Measurements from ENCODE around the gene ASTN2. TPM values are rescaled to one million over a fixed set of nuclear protein-coding genes. Genes with fewer than 3 reads are reported as not detected.

The ASTN2 gene
- total RNA-seq, 1 experiment from 2014 or later, result 4.8 TPM

DNA sequence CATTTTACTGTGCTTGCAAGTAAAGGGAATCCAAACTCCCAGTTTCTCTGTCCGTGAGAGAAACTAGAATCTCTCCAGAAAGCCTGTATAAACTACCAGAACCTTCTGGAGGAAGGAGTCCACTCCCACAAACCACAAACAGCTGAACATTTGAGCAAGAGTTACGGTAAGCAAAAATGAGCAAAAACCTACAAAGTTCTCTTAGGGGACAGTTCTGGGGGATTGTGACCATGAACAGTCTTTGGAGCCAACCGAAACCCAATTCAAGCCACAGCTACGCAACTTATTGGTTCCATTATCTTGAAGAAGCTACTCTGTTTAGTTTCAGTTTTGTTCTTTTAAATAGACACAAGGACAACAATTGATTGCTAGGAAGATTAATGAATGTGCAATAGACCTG, 330.6 kb downstream of the ASTN2 start:
- no peaks in the 10 kb centered on the region for H3K4me1 ChIP-seq (ENCODE audit: control insufficient read depth in 1 of 2, insufficient read depth in 2 of 2, low read length in 2 of 2)
- H2AFZ ChIP-seq (ENCODE audit: low read depth, low read length, poor library complexity, severe bottlenecking), result no peak overlapping the region
- H3K9me3 ChIP-seq (ENCODE audit: control insufficient read depth in 1 of 2, insufficient read depth in 1 of 2, low read depth in 1 of 2, low read length in 2 of 2), result no peaks in the 10 kb centered on the region
- BruUV-seq (replicated peaks), result no TSS peak
- H3K9ac ChIP-seq (ENCODE audit: low read length), result no peak overlapping the region
- no peaks in the 10 kb centered on the region for H3K79me2 ChIP-seq (ENCODE audit: insufficient read depth, low read length)
- no peaks in the 10 kb centered on the region for H3K27me3 ChIP-seq (ENCODE audit: insufficient read depth, low read length)
- no peak for DNase-seq (ENCODE audit: low read depth, low spot score)
- no peak for ATAC-seq
- POLR2A ChIA-PET, result no interaction called here
- H3K27ac ChIP-seq (ENCODE audit: low read depth, low read length), result no peak overlapping the region
- RAD21 ChIA-PET (ENCODE audit: low non-redundant PET in 1 of 2, low total read pairs in 2 of 2, uncharacterized antibody in 2 of 2, unreplicated experiment in 2 of 2), result no interaction called here
- no peaks in the 10 kb centered on the region for H4K20me1 ChIP-seq (ENCODE audit: insufficient read depth)
- H3K9me2 ChIP-seq (ENCODE audit: insufficient read depth), result no peaks in the 10 kb centered on the region
- no peak overlapping the region for H3K4me2 ChIP-seq (ENCODE audit: low read length)
- intact Hi-C loops (cut with micrococcal nuclease), result no loop called here
- no peak for TF ChIP-seq SIN3A (IDR thresholded peaks at IDR 0.05; ENCODE audit: low read depth)
- no peak for TF ChIP-seq POLR2A (IDR thresholded peaks at IDR 0.05; ENCODE audit: borderline replicate concordance, extremely low read depth, insufficient read depth, insufficient read length)
- TF ChIP-seq, protein P1, sequence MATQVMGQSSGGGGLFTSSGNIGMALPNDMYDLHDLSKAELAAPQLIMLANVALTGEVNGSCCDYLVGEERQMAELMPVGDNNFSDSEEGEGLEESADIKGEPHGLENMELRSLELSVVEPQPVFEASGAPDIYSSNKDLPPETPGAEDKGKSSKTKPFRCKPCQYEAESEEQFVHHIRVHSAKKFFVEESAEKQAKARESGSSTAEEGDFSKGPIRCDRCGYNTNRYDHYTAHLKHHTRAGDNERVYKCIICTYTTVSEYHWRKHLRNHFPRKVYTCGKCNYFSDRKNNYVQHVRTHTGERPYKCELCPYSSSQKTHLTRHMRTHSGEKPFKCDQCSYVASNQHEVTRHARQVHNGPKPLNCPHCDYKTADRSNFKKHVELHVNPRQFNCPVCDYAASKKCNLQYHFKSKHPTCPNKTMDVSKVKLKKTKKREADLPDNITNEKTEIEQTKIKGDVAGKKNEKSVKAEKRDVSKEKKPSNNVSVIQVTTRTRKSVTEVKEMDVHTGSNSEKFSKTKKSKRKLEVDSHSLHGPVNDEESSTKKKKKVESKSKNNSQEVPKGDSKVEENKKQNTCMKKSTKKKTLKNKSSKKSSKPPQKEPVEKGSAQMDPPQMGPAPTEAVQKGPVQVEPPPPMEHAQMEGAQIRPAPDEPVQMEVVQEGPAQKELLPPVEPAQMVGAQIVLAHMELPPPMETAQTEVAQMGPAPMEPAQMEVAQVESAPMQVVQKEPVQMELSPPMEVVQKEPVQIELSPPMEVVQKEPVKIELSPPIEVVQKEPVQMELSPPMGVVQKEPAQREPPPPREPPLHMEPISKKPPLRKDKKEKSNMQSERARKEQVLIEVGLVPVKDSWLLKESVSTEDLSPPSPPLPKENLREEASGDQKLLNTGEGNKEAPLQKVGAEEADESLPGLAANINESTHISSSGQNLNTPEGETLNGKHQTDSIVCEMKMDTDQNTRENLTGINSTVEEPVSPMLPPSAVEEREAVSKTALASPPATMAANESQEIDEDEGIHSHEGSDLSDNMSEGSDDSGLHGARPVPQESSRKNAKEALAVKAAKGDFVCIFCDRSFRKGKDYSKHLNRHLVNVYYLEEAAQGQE (IDR thresholded peaks at IDR 0.05; ENCODE audit: low read depth), result no peak
- no peaks in the 10 kb centered on the region for H3K36me3 ChIP-seq (ENCODE audit: control insufficient read depth in 1 of 2, insufficient read depth in 2 of 2, low read length in 2 of 2)
- H3K4me3 ChIP-seq (replicated peaks in 1 of 2; ENCODE audit: low read depth in 1 of 2, low read length in 2 of 2), result no peak overlapping the region
- CTCF ChIA-PET, result no interaction called here

DNA sequence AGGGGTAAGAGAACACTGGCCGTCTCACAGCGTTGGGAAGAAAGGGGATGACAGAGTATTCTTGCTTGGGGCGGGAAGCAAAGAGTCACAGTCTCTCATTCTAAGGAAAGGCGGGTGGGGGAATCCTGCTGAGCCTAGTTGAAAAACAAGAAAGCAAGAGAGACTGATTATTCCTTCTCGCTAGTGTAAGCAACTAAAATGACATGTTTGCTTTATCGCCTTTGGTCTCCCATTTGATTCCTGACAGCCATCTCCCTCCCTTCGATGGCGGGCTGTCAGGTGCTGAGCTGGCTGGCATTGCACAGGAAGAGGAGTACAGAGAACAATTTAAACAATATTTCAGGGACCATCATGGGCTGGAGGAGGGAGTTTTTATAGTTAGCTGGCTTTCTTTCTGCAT, 331.3 kb downstream of the ASTN2 start:
- Histone ChIP-seq H3K27me3 (ENCODE audit: insufficient read depth, low read length) (no peaks in the 10 kb centered on the region), H3K4me3 (replicated peaks in 1 of 2; ENCODE audit: low read depth in 1 of 2, low read length in 2 of 2) (no peak overlapping the region)
- no TSS peak for BruUV-seq (replicated peaks)

More for the DNA sequence above, 331.3 kb downstream of the ASTN2 start:
- no peaks in the 10 kb centered on the region for H3K79me2 ChIP-seq (ENCODE audit: insufficient read depth, low read length)
- no peaks in the 10 kb centered on the region for H3K9me3 ChIP-seq (ENCODE audit: control insufficient read depth in 1 of 2, insufficient read depth in 1 of 2, low read depth in 1 of 2, low read length in 2 of 2)
- ChIA-PET CTCF (no interaction called here), POLR2A (no interaction called here), RAD21 (ENCODE audit: low non-redundant PET in 1 of 2, low total read pairs in 2 of 2, uncharacterized antibody in 2 of 2, unreplicated experiment in 2 of 2) (no interaction called here)
- ATAC-seq (no peak), DNase-seq (ENCODE audit: low read depth, low spot score) (no peak)
- no peaks in the 10 kb centered on the region for H3K36me3 ChIP-seq (ENCODE audit: control insufficient read depth in 1 of 2, insufficient read depth in 2 of 2, low read length in 2 of 2)
- H3K4me1 ChIP-seq (ENCODE audit: control insufficient read depth in 1 of 2, insufficient read depth in 2 of 2, low read length in 2 of 2), result no peaks in the 10 kb centered on the region
- H4K20me1 ChIP-seq (ENCODE audit: insufficient read depth), result no peaks in the 10 kb centered on the region
- H3K27ac ChIP-seq (ENCODE audit: low read depth, low read length), result no peak overlapping the region
- H3K9ac ChIP-seq (ENCODE audit: low read length), result no peak overlapping the region
- intact Hi-C loops (cut with micrococcal nuclease), result no loop called here
- H3K4me2 ChIP-seq (ENCODE audit: low read length), result no peak overlapping the region
- no peaks in the 10 kb centered on the region for H3K9me2 ChIP-seq (ENCODE audit: insufficient read depth)
- TF ChIP-seq SP1 (IDR thresholded peaks at IDR 0.05; ENCODE audit: low read depth) (no peak), SIN3A (IDR thresholded peaks at IDR 0.05; ENCODE audit: low read depth) (no peak), CEBPB (IDR thresholded peaks at IDR 0.05; ENCODE audit: low read depth) (no peak), EZH2phosphoT487 (IDR thresholded peaks at IDR 0.05; ENCODE audit: borderline replicate concordance) (no peak), TCF7L2 (IDR thresholded peaks at IDR 0.05; ENCODE audit: borderline replicate concordance, extremely low read depth, insufficient read depth, insufficient read length) (no peak), EZH2 (IDR thresholded peaks at IDR 0.05) (no peak), JUND (IDR thresholded peaks at IDR 0.05) (no peak), EGR1 (IDR thresholded peaks at IDR 0.05; ENCODE audit: low read depth) (no peak), SRF (IDR thresholded peaks at IDR 0.05; ENCODE audit: low read depth) (no peak)
- H2AFZ ChIP-seq (ENCODE audit: low read depth, low read length, poor library complexity, severe bottlenecking), result no peak overlapping the region
